Activated naive CD4-positive, alpha-beta T cell treated with anti-CD3 and anti-CD28 coated beads, Interleukin-2, amount 50 U/mL, for 72 hours (primary cell): ENCODE results near the gene EDN3. TPM values are rescaled to one million over a fixed set of nuclear protein-coding genes. Genes with fewer than 3 reads are reported as not detected.

ENCODE experiments used
- ATAC-seq, 2 donors: fragments of 150-1000 bp; cut with Tn5 transposase; 2 replicates each; pipeline ENCODE4 v1.10.0; 2021; ENCODE audit warnings: mild to moderate bottlenecking in 2 of 2, moderate library complexity in 2 of 2
- DNase-seq, 2 donors: peaks; one replicate each; pipeline ENCODE4 v3.0.0; 2021 to 2022; ENCODE audit warnings: low spot score in 2 of 2
- H3K27ac Mint-ChIP-seq, 2 donors: one replicate each; pipeline ENCODE4 v1.8.0; 2022; ENCODE audit warnings: mild to moderate bottlenecking in 2 of 2, mixed read lengths in 2 of 2
- H3K36me3 Mint-ChIP-seq, 2 donors: one replicate each; pipeline ENCODE4 v1.8.0; 2022; ENCODE audit warnings: mixed read lengths in 2 of 2
- H3K9me3 Mint-ChIP-seq, 2 donors: one replicate each; pipeline ENCODE4 v1.8.0; 2022; ENCODE audit warnings: mixed read lengths in 2 of 2
- total RNA-seq, 2 donors: library from RNA; stranded (reverse); gene quantifications; one replicate each; pipeline ENCODE4 v1.2.3, GENCODE V29; 2022

Gene EDN3
- total RNA-seq, 2 donors from 2014 or later, result 0.14 TPM; not detected in 1

- no peaks in the 10 kb centered on the region for H3K9me3 Mint-ChIP-seq
- no peaks in the 10 kb centered on the region for H3K36me3 Mint-ChIP-seq
- no peak overlapping the region for H3K27ac Mint-ChIP-seq
- DNase-seq (no peak), ATAC-seq (no peak)
These were observed 73.8 kb downstream of the EDN3 start for GRCh38 chr20:59374261-59374660.

DNA sequence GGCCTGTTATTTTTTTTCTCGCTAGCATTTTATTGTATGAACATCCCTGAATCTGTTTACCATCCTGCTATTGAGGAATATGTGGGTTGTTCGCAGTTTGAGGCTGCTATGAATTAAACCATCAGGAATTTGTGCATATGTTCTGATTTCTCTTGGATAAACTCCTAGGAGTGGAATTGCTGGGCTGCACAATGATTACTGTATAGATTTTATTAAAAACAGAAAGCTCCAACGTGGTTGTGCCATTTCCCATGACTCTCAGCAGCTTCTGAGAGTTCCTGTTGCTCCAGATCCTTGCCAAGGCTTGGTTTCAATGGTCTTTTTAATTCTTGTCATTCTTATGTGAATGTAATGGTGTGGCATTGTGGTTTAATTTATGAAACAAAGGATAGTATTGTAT, 75.1 kb downstream of the EDN3 start:
- no peaks in the 10 kb centered on the region for H3K9me3 Mint-ChIP-seq
- no peaks in the 10 kb centered on the region for H3K36me3 Mint-ChIP-seq

More for the DNA sequence above, 75.1 kb downstream of the EDN3 start:
- ATAC-seq (no peak), DNase-seq (no peak)
- no peak overlapping the region for H3K27ac Mint-ChIP-seq

Other genes with a start within 250 kb of the EDN3 start
- 10 to 100 TPM in 1 of 2 donors, 1 to 10 TPM in 1; 6.6 to 12.7 TPM for gene ZNF831, start 136.8 kb upstream of the EDN3 start, total RNA-seq